Measurements from ENCODE around the gene GEN1. TPM values are rescaled to one million over a fixed set of nuclear protein-coding genes. Genes with fewer than 3 reads are reported as not detected.

GEN1 gene
- total and polyA plus RNA-seq, 9 donors = 0.77 to 4.7 (median 2.3) TPM

DNA sequence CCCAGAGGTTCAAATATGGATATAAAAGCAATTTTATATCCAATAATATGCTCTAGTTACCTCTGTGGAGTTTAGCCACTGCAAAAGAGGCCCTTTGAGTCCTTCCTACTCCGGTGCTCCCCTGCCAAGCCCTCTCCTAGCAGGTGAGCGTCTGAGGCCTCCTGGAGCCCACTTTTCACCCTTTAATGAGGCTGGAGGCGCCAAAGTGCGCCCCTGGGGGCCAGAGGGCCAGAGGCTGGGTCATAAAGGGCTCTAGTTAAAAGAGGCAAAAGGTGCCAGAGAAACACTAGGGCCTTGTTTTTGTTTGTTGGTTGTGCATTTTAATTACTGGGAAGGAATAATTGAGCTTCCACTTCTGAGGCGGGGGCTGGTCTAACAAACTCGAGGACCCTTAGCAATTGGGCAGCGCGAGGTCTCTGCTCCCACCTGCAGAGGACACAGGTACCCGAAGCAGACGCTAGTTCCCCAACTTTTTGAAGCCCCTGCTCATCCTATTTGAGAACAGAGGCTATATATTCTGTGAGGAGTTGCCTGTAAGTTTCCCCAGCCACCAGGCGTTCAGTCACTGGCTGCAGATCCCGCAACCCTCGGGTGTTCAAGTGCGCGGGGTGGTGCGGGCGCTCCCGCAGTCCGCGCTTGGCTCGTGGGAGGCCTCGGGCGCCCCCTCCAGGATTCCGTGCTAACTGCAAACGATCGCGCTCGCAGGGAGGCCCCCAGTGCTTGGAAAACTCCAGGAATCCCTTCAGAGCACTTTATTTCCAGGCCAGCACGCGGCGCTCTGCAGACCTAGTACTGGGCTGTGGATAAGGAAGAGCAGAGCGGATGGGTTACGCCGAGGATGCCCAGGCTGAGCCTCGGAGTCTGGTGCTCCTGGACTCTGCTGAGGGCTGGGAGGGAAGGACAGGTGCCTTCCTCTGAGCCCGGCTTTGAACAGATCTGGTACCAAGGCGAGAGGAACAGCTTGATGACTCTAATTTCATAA, 76.4 kb downstream of the GEN1 start:
- intact Hi-C loops (cut with DNase I) = no loop called here
- Histone ChIP-seq H3K27me3 (no peaks in the 10 kb centered on the region), H3K27ac (no peak overlapping the region), H3K36me3 (no peaks in the 10 kb centered on the region), H3K4me1 (ENCODE audit: insufficient read depth) (no peaks in the 10 kb centered on the region), H3K4me3 (no peak overlapping the region), H3K9me3 (no peaks in the 10 kb centered on the region)
- TF ChIP-seq EP300 (IDR thresholded peaks at IDR 0.05) (no peak), POLR2A (IDR thresholded peaks at IDR 0.05) (no peak)
- WGBS, 3 donors = 8 to 11% (median 9%) methylated on average over 37 of the region's 37 CpGs
- DNase-seq = peak in 2 of 5 donors; percentile 31 to 53

DNA sequence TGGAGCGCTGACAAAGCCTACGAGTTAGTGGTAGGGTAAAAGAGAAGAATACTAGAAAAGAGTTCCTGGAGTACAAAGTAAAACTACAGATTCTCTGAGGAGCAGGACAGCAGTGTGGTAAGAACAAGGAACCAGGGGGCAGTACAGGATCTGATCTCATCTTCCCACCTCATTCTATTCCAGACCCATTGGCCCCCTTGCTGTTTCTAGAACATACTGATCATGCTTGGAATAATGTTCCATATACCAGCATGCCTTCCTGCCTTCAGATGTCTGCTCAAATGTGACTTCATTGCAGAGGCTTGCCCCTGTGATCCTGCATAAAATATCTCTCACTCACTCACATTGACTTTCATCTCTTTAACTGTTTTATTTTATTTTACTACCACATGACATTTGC, 81.6 kb downstream of the GEN1 start:
- Histone ChIP-seq H3K4me3 (no peak overlapping the region), H3K27me3 (no peaks in the 10 kb centered on the region), H3K9me3 (no peaks in the 10 kb centered on the region), H3K36me3 (no peaks in the 10 kb centered on the region), H3K27ac (no peak overlapping the region), H3K4me1 (ENCODE audit: insufficient read depth) (no peaks in the 10 kb centered on the region)
- 63 to 90% (median 88%) methylated on average over 2 of the region's 2 CpGs for WGBS, 3 donors
- intact Hi-C loops (cut with DNase I) = no loop called here
- no peak for TF ChIP-seq EP300 (IDR thresholded peaks at IDR 0.05)
- TF ChIP-seq, protein P1, sequence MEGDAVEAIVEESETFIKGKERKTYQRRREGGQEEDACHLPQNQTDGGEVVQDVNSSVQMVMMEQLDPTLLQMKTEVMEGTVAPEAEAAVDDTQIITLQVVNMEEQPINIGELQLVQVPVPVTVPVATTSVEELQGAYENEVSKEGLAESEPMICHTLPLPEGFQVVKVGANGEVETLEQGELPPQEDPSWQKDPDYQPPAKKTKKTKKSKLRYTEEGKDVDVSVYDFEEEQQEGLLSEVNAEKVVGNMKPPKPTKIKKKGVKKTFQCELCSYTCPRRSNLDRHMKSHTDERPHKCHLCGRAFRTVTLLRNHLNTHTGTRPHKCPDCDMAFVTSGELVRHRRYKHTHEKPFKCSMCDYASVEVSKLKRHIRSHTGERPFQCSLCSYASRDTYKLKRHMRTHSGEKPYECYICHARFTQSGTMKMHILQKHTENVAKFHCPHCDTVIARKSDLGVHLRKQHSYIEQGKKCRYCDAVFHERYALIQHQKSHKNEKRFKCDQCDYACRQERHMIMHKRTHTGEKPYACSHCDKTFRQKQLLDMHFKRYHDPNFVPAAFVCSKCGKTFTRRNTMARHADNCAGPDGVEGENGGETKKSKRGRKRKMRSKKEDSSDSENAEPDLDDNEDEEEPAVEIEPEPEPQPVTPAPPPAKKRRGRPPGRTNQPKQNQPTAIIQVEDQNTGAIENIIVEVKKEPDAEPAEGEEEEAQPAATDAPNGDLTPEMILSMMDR (IDR thresholded peaks at IDR 0.05) = no peak
- no peak for TF ChIP-seq POLR2A (IDR thresholded peaks at IDR 0.05)
- no peak for DNase-seq

Other genes with a start within 250 kb of the GEN1 start
- gene RAD51AP2, start 235.7 kb upstream of the GEN1 start, total RNA-seq = under 1 TPM; 0.05 to 0.24 (median 0.10) TPM
- gene RAD51AP2, start 235.7 kb upstream of the GEN1 start, polyA plus RNA-seq = under 1 TPM; 0.02 to 0.05 TPM
- 1 to 10 TPM in 5 of 7 donors, under 1 TPM in 1, not detected in 1; 0.60 to 9.4 (median 4.0) TPM for gene VSNL1, start 213.4 kb upstream of the GEN1 start, total RNA-seq
- gene VSNL1, start 213.4 kb upstream of the GEN1 start, polyA plus RNA-seq = 1 to 10 TPM in 1 of 2 donors, under 1 TPM in 1; 0.41 to 2.8 TPM
- gene SMC6, start 328 bp upstream of the GEN1 start, total RNA-seq = 10 to 100 TPM; 10.2 to 16.8 (median 13.2) TPM
- gene SMC6, start 328 bp upstream of the GEN1 start, polyA plus RNA-seq = 10 to 100 TPM in 1 of 2 donors, 1 to 10 TPM in 1; 6.6 to 12.3 TPM
- not detected for gene MSGN1, start 62.3 kb downstream of the GEN1 start, total RNA-seq
- not detected for gene MSGN1, start 62.3 kb downstream of the GEN1 start, polyA plus RNA-seq
- 1 to 10 TPM in 5 of 7 donors, under 1 TPM in 2; 0.23 to 4.9 (median 1.2) TPM for gene KCNS3, start 124.5 kb downstream of the GEN1 start, total RNA-seq
- gene KCNS3, start 124.5 kb downstream of the GEN1 start, polyA plus RNA-seq = 1 to 10 TPM; 1.8 to 5.9 TPM

Measured in ovary (tissue), 9 donors.